NCI-H2171 treated with DMSO at 0.1 percent for 48 hours (cell line): Measurements from ENCODE around the gene FAM181A.
A peak's percentile ranks its signal among the peaks of the same experiment; 100 is the strongest.

Source experiments
- DNase-seq: peaks from one replicate; lab custom pipeline; 2025; lab: John Stamatoyannopoulos, UW

Gene FAM181A

DNA sequence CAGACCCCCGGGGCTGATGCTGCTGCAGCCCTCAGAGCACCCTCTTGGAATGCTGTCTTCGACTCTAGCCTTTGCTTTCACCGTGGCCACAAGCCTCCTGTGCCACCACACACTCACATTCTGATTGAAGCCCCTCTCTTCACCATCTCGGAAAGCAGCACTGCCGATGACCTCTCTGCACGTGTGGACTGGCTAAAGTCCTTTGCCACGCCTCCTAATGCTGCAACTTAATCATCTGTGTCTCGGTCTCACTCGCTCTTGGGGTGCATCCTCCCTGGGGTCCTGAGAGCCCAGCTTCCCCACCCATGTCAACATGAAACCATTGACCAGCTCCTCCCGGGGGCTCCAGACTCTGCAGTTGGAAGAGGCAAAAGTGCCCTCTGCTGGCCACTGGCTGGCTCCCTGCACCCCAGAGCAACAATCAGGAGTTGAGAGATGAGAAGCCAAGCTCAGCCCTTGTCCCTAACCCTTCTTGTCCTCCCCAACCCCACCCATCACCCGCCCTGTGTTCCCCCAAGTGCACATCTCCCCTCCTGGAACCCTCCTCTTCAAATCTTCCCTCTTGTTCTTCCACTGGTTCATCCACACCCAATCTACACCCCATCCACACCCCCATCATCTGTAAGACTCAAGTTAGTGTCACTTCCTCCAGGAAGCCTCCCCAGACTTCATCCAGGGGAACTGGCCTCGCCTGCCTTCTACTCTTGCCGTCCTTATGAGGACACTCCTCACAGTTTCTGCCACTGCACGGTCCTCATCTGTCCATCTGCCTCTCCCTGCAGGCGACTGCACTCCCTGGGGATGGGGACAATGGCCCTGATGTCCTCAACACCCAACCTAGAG is 23.6 kb upstream of the FAM181A start:
- DNase-seq = no peak

DNA sequence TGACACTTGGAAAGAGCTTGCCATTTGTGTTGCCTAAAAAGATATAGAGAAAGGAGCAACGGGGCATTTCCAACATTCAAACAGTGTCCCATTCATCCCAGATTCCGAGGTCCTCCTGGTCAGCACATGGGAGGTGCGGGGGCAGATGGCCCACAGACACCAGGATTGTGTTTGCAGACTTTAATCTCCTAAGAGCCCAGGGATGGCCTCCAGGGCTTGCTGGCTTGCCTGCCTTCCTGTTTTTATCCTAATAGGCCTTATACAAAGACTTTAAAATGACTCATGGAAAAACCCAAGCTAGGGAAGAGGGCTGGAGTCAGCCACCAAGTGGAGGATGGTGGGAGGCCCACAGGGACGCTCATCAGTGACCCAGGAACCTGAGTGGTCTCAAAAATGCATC is 21.5 kb upstream of the FAM181A start:
- no peak for DNase-seq

DNA sequence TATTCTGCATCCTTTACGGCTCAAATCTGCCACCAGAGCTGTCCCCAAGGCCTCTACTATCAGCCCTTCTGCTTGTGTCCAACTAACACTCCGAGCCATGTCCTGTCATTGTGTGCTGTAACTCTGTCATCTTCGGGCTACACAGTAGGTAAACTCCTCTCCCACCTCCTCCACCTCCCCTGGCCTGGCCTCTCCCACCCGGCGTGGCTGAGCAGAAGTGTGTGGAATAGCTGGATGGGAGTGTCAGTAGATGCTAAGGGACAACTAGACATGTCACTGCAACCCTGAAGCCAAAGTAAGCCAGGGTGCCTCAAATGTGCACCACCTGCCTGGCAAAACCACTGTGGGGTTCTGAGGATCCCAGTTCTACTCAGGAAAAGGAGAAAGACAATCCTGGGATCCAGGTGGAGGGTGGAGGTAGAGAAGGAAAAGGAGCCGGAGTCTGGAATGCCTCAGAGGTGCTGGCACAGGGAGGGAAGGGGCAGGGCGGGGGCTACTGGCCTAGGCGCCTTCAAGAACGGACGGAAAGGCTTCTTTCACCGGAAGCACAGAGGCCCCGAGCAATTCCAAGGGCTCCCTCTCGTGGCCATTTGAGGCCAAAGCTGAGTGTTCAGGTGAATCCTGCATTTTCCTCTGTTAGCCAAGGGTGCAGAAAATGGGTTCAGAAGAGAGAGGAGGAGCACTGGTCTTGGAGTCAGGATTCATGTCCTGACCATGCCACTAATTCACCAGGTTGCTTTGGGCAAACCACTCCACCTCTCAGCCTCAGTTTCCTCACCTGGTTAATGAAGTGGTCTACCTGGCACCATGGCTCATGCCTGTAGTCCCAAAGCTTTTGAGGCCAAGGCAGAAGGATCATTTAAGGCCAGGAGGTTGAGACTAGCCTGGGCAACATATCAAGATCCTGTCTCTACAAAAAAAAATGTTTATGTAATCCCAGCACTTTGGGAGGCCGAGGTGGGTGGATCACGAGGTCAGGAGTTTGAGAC is 20.5 kb upstream of the FAM181A start:
- DNase-seq = peak; percentile 78

DNA sequence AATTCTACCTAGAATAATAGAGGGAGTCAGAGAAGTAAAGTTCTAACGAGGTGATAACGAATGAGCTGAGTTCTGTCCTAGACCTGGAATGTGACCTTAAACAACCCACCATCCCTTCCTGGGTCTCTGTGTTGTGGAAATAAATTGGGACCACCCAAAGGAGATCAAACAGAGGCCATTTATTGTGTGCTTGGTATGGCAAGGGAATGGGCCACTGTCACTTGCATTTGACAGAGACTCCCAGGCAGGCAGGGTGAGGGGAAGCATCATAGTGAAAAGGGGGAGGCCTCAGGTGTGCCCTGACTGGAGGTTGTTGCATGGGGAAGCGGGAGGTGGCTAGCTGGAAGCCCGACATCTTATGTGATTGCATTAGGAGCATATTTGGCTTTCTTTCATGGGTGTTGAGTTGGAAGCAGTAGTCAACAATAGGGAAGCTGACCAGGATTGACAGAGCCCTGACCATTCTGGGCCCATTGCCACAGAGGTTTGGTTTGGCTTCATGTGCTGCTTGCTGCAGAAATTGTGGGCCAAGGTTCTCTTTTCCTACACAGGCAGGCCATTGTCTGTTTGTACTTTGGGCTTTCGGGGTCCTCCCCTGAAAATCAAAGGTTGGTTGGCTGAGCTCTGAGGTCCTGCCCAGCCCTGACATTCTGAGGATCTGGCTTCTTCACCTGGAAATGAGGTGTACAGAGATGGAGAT is 17.6 kb upstream of the FAM181A start:
- no peak for DNase-seq

DNA sequence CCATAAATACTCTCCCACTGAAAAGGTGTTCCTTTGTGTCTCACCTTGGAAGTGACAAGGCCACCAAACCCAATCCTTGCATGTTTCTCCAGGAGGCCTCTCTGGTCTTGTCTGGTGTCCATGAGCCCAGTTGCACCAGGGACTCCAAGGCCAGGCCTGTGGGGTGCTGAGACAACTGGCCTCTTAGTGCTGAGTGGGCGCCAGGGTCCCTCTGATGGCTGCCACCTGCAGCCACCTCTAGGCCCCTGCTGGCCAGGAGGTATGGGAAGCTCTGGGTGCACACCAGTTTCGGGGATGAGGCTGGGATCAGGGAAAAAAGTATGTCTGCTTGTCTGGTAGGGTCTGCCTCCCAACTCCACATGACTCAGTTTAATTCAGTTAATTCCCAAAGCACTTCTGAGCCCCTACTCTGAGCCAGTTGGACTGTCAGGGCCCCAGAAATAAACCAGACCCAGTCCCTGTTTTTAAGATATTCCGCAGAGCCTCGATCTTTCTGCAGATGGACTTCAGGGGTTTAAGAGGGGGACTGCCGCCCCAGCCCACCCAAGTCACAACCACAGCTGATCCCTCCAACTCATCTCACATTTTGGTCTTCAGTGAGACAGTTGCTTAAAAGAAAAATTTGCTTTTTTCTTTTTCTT is 15.0 kb upstream of the FAM181A start:
- no peak for DNase-seq

DNA sequence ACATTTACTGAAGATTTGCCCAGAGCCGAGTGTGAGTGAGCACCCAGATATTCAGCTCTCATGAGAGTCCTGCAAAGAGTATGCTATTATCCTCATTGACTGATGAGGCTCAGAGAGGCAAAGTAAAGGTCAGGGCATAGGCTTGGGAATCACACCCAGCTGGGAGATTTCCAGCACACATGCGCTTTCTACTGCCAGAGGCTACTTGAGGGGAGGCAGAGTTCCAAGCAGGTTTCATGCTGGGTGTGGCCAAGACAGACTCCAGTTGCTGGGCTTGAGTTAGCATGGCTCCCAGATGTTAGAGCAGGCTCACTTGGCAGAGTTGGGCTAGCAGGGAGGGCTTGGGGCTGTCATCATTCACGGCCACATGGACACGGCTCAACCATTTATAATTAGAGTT is 14.4 kb upstream of the FAM181A start:
- no peak for DNase-seq

DNA sequence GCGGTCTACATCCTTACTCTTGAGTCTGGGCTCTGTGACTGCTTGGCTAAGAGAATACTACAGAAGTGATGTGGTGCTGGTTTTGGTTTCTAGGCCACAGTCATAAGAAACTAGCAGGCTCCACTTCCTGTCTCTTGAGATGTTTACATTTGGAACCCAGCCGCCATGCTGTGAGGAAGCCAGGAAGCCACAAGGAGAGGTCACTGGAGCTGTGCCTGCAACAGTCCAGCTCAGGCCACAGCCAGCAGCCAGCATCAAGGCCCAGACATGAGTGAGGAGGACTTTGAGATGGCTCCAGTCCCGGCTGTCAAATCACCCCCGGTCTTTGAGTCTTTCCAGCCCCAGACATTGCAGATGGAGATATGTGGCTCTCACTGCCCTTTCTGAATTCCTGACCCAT is 12.9 kb upstream of the FAM181A start:
- DNase-seq = no peak

DNA sequence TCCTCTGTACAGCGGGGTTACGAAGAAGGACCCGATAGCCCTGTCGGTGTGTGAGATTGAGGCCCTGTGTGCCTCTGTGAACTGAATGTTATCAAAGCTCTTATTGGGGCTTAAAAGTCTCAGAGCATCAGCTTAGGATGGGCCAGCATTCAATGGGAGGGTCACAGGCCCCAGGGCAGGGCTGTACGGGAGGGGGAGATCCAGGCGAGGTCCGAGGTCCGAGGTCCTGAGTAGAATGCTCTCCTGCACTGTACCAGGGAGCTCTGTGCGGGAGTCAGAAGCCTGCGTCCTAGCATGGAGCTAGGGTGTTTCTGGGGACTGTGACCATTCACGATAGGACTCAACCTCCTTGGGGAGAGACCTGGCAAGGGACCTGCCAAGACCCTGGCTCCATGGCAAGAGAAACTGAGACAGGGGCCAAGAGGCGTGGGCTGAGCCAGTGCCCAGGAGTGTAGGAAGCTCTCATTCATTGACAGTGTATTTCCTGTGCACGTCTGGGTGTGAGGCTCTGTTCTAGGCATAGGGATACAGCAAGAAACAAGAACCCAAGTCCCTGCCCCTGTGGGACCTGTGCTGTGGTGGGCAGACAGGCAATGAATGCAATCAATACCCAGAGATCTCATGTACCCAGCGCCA is 12.0 kb upstream of the FAM181A start:
- no peak for DNase-seq

DNA sequence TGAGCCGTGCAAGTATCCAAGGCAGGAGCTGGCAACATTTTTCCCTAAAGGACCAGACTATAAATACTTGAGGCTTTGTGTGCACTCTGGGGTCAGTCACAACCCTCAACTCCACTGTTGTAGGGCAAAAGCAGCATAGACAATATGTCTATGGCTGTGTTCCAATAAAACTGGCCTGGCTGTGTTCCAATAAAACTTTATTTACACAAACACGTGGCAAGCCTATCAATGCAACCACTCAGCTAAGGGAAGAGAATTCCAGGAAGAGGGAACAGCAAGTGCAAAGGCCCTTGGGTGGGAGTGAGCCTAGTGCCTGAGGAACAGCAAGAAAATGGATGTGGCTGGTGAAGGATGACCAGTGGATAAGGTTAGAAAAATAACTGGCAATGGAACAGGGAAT is 11.3 kb upstream of the FAM181A start:
- no peak for DNase-seq

DNA sequence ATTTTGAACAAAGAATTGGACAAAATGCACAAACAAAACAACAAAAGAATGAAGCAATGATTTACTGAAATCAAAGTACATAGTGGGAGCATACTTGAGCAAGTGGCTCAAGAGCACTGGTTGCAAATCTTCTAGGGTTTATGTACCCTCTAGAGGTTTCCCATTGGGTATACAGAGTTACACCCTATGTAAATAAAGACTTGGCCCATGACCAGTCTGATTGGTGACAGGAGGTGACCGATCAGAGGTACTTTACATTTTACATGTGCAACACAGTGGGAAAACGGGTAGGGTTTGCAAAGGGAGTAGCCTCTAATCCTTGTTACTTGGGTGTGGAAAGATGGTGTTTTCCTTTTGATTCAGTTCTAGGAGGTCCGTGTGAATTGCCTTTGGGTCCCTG is 10.6 kb upstream of the FAM181A start:
- DNase-seq = no peak

DNA sequence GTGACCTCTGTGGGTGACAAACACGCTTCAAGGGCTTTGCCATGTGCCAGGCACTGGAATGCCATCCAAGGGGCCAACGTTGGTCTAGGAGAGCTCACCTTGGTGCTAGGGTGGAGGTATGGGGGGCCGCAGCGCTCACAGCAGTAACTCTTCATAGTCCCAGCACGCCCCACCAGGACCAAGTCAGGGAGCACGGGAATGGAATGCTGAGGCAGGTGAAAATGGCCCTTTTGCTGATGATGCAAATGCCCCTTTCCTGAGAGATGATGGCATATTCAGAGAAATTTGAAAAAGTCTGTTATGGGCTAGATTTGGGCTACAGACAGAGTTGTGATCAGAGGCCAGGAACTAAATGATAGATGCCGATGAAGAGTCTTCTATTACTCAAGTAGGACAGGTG is 10.0 kb upstream of the FAM181A start:
- no peak for DNase-seq

DNA sequence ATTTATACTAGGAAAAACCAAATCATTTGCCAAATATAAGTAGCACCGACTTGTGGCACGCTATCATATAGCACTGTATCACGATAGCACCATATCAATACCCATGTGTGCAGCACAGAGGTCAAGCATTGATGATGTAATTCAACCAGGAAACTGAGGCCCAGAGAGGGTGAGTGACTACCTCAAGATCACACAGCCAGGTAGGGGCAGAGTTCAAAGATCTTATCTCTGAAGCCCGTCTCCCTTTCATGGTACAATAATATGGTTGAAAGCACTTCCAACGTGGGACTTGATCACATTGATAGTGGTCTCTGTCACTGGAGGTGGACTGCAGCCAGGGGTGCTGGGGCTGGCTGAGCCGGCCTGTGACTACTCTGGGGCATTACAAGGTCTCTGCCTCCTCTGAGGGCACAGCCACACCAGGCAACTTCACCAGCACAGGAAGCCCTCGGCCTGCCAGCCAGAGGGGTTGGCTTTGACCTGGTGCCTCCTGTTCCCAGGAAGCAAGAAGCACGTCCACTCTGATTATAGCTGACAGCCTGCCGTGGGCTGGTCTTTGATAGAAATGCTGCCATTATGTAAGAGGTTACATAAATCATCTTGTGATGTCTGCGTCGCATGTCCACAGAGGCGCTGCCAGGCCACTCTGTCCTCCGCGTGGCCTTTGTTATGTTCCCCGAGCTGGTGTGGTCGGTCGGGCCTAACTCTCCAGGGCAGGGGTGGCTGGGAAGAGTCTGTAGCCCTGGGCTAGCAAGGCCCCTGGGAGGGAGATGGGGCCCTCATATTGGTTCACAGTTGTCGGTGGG is 5.9 kb upstream of the FAM181A start:
- DNase-seq = no peak

DNA sequence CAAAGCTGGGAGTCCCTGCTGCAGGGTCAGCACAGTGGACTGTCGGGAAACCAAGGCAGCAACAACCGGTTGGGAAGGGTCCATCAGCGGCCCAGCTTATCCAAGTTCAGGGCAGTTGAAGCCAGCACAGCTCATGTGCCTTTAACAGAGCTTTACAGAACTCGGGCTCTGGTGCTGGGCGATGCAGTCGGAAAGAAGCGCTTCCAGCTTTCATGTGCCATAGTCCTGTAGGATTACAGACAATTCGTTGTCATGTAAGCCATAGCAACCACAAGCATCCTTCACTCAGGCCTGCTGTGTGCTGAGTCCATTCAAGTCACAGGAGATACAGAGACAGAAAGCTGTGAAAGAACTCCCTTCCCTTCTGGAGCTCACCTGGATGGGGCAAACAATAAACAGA is 3.5 kb upstream of the FAM181A start:
- DNase-seq = peak; percentile 63

DNA sequence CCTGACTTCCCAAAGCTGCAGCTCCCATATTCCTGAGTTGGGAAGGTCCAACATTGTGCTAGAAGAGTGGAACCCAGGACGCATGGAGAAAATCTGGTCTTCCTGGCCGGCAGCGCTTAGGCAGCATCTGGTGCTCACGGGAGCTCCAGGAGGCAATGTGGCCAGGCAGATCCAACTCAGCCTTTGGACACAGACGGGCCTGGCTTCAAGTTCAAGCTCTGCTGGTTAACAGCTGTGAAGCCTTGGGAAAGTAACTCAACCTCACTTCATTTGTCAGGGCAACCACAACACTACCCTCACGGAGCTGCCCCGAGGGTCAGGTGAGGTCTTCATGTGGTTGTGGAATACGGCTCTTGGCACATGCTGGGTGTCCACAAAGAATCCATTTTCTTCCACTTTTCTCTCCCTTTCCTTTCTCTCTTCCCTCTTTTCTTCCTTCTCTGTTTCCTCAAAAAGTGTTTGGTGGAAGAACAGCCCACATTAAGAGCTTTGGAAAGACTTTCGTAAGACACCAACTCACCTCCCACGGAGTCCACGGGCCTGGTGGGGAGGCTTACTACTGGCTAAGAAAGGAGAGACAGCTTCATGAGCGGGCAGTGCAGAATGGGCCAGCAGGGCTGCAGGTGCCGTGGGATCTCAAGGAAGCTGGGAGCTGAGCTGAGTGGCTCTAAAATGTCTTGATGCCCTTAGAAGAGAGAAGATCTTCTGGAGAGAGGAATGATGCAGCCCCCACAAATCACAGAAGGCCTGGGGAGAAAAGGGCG is 2.4 kb upstream of the FAM181A start:
- DNase-seq = no peak

DNA sequence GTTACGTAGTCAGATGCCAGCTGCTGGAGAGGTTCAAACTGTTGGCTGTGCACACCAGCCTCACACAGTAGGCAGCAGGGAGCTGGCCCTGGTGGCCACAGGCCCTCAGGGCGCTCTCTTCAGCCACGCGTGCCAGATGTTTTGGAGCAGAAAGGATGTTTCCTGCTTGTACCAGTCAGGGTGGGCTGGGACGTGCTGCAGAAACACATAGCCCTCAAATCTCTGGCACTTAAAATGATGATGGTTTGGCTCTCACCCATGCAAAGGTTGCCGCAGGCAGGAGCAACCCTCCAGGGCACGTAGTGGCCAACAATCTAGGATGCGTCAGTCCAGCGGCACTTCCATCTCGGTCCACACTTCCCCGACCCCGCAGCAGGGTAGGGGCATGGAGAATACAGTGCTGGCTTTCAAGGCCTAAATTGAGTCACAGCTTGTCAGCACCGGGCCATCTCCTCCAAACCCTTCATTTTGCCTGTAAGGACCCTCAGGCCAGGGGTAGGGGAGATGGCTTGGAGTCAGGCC is 1.7 kb upstream of the FAM181A start:
- no peak for DNase-seq

DNA sequence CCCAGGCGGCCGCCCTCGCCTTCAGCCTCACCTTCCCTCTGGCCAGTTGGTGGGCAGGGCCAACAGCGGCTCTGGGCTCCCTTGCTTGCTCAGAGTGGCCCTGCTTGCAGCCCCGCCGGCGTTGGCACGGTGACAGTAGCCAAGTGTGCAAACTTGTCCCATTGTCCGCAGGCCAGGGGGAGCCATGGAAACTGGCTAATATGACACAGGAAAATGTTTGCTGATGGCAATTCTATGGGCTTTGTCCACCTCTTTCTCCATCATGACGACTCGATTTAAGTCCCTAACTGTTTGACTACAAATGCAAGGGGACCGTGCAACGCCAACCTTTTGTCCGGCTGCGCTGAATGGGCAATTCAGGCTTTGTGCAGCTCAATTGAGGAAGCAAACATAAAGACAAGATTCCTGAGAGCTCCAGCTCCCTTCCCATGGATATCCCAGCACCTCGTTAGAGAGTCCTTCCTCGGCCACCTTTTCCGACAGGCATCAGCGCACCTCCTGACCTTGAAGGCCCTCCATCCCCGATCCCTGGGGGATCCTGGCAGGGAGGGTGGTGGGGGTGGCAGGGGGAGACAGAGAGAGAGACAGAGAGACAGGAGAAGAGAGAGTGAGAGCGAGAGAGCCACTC is 785 bp upstream of the FAM181A start:
- DNase-seq = no peak

DNA sequence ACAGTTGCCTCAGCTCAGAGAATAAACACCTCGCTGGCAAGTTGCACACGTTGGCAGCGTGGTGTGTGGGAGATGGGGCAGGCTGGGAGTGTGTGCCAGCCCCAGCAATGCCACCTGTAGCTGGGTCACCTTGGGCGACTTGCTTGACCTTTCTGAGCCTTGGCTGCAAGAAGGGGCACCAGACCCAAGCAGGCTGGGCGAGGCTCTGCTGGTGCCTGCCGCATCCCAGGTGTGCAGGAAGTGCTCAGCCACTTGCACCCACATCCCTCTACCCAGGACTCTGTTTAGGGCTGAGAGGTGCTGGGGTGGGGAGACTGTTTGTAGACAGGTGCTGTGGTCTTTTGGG is 629 bp downstream of the FAM181A start:
- no peak for DNase-seq

DNA sequence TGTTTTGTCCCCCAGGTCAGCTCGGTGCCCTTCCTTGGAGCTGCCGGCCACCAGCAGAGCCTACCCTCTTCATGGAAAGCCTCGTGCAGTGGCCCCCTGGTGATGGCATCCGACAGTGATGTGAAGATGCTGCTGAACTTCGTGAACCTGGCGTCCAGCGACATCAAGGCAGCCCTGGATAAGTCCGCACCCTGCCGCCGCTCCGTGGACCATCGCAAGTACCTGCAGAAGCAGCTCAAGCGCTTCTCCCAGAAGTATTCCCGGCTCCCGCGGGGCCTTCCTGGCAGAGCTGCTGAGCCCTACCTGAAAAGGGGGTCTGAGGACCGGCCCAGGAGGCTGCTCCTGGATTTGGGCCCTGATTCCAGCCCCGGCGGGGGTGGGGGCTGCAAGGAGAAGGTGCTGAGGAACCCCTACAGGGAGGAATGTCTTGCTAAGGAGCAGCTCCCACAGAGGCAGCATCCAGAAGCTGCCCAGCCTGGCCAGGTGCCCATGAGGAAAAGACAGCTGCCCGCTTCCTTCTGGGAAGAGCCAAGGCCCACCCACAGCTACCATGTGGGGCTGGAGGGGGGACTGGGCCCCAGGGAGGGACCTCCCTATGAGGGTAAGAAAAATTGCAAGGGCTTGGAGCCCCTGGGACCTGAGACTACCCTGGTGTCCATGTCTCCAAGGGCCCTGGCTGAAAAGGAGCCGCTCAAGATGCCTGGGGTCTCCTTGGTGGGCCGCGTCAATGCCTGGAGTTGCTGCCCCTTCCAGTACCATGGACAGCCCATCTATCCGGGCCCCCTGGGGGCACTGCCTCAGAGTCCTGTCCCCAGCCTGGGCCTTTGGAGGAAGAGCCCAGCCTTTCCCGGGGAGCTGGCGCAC is 1.3 kb downstream of the FAM181A start:
- DNase-seq = no peak
